HepG2 (cell line): ENCODE data around the gene CCDC38. TPM values are rescaled to one million over a fixed set of nuclear protein-coding genes. Genes with fewer than 3 reads are reported as not detected.

Source experiments
- GABPA ChIP-seq, 2 experiments: IDR thresholded peaks; 2 replicates each; pipeline ENCODE4 v1.6.1; 2011 to 2016; ENCODE audit warnings: low read depth in 2 of 2, low read length in 1 of 2, missing biosample characterization in 1 of 2, missing genetic modification characterization in 1 of 2
- GABPB1 ChIP-seq: IDR thresholded peaks from 2 replicates; pipeline ENCODE4 v1.6.1; 2016; ENCODE audit warnings: mild to moderate bottlenecking, missing genetic modification reagents, moderate library complexity, missing compliant biosample characterization
- GZF1 ChIP-seq: sonication (generic); formaldehyde crosslinking; IDR thresholded peaks from 2 replicates; pipeline ENCODE4 v1.5.1; 2020; ENCODE audit warnings: mild to moderate bottlenecking, missing genetic modification reagents
- KAT8 ChIP-seq: IDR thresholded peaks from 2 replicates; pipeline ENCODE4 v1.6.1; 2016; ENCODE audit warnings: missing genetic modification reagents, missing compliant biosample characterization
- NAIF1 ChIP-seq: sonication (generic); formaldehyde crosslinking; IDR thresholded peaks from 2 replicates; pipeline ENCODE4 v1.5.0; 2020; ENCODE audit warnings: mild to moderate bottlenecking, missing genetic modification reagents, borderline replicate concordance
- SOX13 ChIP-seq, 3 experiments: fragments of 450-650 bp in 1 of 3; sonication (generic) in 1 of 3; formaldehyde crosslinking in 1 of 3; IDR thresholded peaks in 2 of 3; conservative IDR thresholded peaks in 1 of 3; 2 replicates each; pipeline versions ENCODE4 v1.5.0 to v1.6.1; 2016 to 2020; ENCODE audit warnings: antibody characterized with exemption in 1 of 3, mild to moderate bottlenecking in 1 of 3, missing compliant biosample characterization in 1 of 3, missing genetic modification reagents in 1 of 3, moderate library complexity in 1 of 3
- SOX5 ChIP-seq: IDR thresholded peaks from 2 replicates; pipeline ENCODE4 v1.6.1; 2016; ENCODE audit warnings: borderline replicate concordance
- SUZ12 ChIP-seq: fragments of 150-350 bp; IDR thresholded peaks from 2 replicates; pipeline ENCODE4 v1.6.1; 2014; ENCODE audit warnings: low read depth, low read length
- XBP1 ChIP-seq: sonication (generic); formaldehyde crosslinking; IDR thresholded peaks from 2 replicates; pipeline ENCODE4 v1.5.0; 2020; ENCODE audit warnings: missing genetic modification reagents
- ZBTB42 ChIP-seq: sonication (generic); formaldehyde crosslinking; IDR thresholded peaks from 2 replicates; pipeline ENCODE4 v1.5.0; 2020; ENCODE audit warnings: mild to moderate bottlenecking, missing genetic modification reagents
- ZNF180 ChIP-seq: sonication (generic); formaldehyde crosslinking; IDR thresholded peaks from 2 replicates; pipeline ENCODE4 v1.4.0; 2020; ENCODE audit warnings: low read depth, missing genetic modification reagents, borderline replicate concordance
- ZNF891 ChIP-seq: sonication (generic); formaldehyde crosslinking; IDR thresholded peaks from 2 replicates; pipeline ENCODE4 v1.5.0; 2020; ENCODE audit warnings: mild to moderate bottlenecking, missing genetic modification reagents
- polyA plus RNA-seq, 8 experiments: library from polyadenylated mRNA; depleted of rRNA in 3 of 8; stranded (reverse) in 7 of 8; unstranded in 1 of 8; fragments of >200 nt; fragmentation: Illumina TruSeq in 4 of 8; extraction: Trizol in 4 of 8; gene quantifications; 2 replicates each; pipeline versions ENCODE4 v1.2.1 to v1.2.3, GENCODE V29; 2011 to 2016; ENCODE audit warnings: low read depth in 4 of 8, missing spikeins in 1 of 8, mixed read lengths in 1 of 8; ENCODE audit not compliant: insufficient read depth in 1 of 8
- total RNA-seq, 5 experiments: library from RNA; depleted of rRNA; stranded (reverse); fragments of >200 nt; fragmentation: Illumina TruSeq; extraction: Trizol; gene quantifications; 2 replicates each; pipeline ENCODE4 v1.2.3, GENCODE V29; 2016; ENCODE audit warnings: low read depth in 1 of 5
- TF ChIP-seq, protein P1 (sequence below): sonication (generic); formaldehyde crosslinking; conservative IDR thresholded peaks from 2 replicates; pipeline ENCODE4 v1.8.1; 2023; ENCODE audit warnings: missing genetic modification reagents
- TF ChIP-seq, protein P2 (sequence below): sonication (generic); formaldehyde crosslinking; IDR thresholded peaks from 2 replicates; pipeline ENCODE4 v1.4.0; 2020; ENCODE audit warnings: mild to moderate bottlenecking, missing genetic modification reagents
- TF ChIP-seq, protein P3 (sequence below): sonication (generic); formaldehyde crosslinking; IDR thresholded peaks from 2 replicates; pipeline ENCODE4 v1.8.0; 2022; ENCODE audit warnings: missing genetic modification reagents, mild to moderate bottlenecking, moderate library complexity, borderline replicate concordance
- TF ChIP-seq, protein P4 (sequence below): sonication (generic); formaldehyde crosslinking; IDR thresholded peaks from 2 replicates; pipeline ENCODE4 v1.5.1; 2020; ENCODE audit warnings: missing genetic modification reagents, mild to moderate bottlenecking, borderline replicate concordance
- TF ChIP-seq, protein P5 (sequence below): IDR thresholded peaks from 2 replicates; pipeline ENCODE4 v1.6.1; 2016; ENCODE audit warnings: low read depth
- TF ChIP-seq, protein P6 (sequence below): IDR thresholded peaks from 2 replicates; pipeline ENCODE4 v1.6.1; 2018; ENCODE audit warnings: missing genetic modification reagents
- TF ChIP-seq, protein P7 (sequence below): sonication (generic); formaldehyde crosslinking; IDR thresholded peaks from 2 replicates; pipeline ENCODE4 v1.5.0; 2020; ENCODE audit warnings: missing genetic modification reagents, mild to moderate bottlenecking, borderline replicate concordance

The CCDC38 gene
- total and polyA plus RNA-seq, 2 of the 13 experiments (the other 11 are each of a cell fraction or from before 2014, with no cell fraction given) = 0.24 to 0.32 TPM

DNA sequence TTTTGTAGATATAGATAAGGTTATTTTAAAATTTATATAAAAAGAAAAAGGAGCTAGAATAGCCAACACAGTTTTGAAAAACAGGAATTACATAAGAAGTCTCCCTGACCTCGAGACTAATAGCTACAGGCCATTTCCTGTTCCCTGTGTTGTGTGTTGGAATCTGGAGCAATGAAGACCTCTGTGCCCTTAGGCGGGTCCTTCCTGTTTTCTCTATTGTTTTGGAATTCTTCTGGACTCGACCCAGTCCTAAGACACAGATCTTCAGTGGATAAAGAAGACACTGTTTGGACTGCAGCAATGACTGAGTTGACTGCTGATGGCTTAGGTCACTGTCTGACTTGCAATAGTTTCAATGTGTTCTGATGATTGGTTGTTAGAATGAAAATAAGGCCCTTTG lies 57.4 kb downstream of the CCDC38 start (continued):
- TF ChIP-seq, protein P1, sequence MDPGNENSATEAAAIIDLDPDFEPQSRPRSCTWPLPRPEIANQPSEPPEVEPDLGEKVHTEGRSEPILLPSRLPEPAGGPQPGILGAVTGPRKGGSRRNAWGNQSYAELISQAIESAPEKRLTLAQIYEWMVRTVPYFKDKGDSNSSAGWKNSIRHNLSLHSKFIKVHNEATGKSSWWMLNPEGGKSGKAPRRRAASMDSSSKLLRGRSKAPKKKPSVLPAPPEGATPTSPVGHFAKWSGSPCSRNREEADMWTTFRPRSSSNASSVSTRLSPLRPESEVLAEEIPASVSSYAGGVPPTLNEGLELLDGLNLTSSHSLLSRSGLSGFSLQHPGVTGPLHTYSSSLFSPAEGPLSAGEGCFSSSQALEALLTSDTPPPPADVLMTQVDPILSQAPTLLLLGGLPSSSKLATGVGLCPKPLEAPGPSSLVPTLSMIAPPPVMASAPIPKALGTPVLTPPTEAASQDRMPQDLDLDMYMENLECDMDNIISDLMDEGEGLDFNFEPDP (CRISPR knock-in tag) = no peak
- TF ChIP-seq, protein P2, sequence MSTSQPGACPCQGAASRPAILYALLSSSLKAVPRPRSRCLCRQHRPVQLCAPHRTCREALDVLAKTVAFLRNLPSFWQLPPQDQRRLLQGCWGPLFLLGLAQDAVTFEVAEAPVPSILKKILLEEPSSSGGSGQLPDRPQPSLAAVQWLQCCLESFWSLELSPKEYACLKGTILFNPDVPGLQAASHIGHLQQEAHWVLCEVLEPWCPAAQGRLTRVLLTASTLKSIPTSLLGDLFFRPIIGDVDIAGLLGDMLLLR (CRISPR knock-in tag) = no peak
- TF ChIP-seq XBP1 (CRISPR knock-in tag) = no peak
- TF ChIP-seq, protein P3, sequence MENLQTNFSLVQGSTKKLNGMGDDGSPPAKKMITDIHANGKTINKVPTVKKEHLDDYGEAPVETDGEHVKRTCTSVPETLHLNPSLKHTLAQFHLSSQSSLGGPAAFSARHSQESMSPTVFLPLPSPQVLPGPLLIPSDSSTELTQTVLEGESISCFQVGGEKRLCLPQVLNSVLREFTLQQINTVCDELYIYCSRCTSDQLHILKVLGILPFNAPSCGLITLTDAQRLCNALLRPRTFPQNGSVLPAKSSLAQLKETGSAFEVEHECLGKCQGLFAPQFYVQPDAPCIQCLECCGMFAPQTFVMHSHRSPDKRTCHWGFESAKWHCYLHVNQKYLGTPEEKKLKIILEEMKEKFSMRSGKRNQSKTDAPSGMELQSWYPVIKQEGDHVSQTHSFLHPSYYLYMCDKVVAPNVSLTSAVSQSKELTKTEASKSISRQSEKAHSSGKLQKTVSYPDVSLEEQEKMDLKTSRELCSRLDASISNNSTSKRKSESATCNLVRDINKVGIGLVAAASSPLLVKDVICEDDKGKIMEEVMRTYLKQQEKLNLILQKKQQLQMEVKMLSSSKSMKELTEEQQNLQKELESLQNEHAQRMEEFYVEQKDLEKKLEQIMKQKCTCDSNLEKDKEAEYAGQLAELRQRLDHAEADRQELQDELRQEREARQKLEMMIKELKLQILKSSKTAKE (CRISPR knock-in tag) = no peak
- TF ChIP-seq KAT8 (CRISPR knock-in tag) = no peak
- TF ChIP-seq, protein P4, sequence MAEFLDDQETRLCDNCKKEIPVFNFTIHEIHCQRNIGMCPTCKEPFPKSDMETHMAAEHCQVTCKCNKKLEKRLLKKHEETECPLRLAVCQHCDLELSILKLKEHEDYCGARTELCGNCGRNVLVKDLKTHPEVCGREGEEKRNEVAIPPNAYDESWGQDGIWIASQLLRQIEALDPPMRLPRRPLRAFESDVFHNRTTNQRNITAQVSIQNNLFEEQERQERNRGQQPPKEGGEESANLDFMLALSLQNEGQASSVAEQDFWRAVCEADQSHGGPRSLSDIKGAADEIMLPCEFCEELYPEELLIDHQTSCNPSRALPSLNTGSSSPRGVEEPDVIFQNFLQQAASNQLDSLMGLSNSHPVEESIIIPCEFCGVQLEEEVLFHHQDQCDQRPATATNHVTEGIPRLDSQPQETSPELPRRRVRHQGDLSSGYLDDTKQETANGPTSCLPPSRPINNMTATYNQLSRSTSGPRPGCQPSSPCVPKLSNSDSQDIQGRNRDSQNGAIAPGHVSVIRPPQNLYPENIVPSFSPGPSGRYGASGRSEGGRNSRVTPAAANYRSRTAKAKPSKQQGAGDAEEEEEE (CRISPR knock-in tag) = no peak
- no peak for TF ChIP-seq GABPB1 (CRISPR knock-in tag)
- no peak for TF ChIP-seq ZNF180 (CRISPR knock-in tag)
- TF ChIP-seq, protein P5, sequence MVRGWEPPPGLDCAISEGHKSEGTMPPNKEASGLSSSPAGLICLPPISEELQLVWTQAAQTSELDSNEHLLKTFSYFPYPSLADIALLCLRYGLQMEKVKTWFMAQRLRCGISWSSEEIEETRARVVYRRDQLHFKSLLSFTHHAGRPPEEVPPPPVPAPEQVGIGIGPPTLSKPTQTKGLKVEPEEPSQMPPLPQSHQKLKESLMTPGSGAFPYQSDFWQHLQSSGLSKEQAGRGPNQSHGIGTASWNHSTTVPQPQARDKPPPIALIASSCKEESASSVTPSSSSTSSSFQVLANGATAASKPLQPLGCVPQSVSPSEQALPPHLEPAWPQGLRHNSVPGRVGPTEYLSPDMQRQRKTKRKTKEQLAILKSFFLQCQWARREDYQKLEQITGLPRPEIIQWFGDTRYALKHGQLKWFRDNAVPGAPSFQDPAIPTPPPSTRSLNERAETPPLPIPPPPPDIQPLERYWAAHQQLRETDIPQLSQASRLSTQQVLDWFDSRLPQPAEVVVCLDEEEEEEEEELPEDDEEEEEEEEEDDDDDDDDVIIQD (CRISPR knock-in tag) = peak; percentile 39; the same call in 1 of the 2 replicates
- no peak for TF ChIP-seq ZBTB42 (CRISPR knock-in tag)
- peak; percentile 66; the same call in 1 of the 2 replicates for TF ChIP-seq SOX5
- TF ChIP-seq SOX13 (IDR thresholded peaks at IDR 0.05) = no peak
- TF ChIP-seq SOX13 (CRISPR knock-in tag; conservative IDR thresholded peaks at IDR 0.05 in 1 of 2, IDR thresholded peaks at IDR 0.05 in 1 of 2) = 0 out of 4 replicates have a peak, but pooled peaks of 1 of the 2 experiments have one; percentile 48
- TF ChIP-seq ZNF891 = no peak
- no peak for TF ChIP-seq GABPA (IDR thresholded peaks at IDR 0.05; ENCODE audit: low read depth, low read length)
- peak; percentile 47; the same call in 1 of the 2 replicates for TF ChIP-seq GABPA (CRISPR knock-in tag; IDR thresholded peaks at IDR 0.05; ENCODE audit: low read depth)
- TF ChIP-seq SUZ12 = no peak
- no peak for TF ChIP-seq GZF1 (CRISPR knock-in tag)
- TF ChIP-seq NAIF1 = no peak
- TF ChIP-seq, protein P6, sequence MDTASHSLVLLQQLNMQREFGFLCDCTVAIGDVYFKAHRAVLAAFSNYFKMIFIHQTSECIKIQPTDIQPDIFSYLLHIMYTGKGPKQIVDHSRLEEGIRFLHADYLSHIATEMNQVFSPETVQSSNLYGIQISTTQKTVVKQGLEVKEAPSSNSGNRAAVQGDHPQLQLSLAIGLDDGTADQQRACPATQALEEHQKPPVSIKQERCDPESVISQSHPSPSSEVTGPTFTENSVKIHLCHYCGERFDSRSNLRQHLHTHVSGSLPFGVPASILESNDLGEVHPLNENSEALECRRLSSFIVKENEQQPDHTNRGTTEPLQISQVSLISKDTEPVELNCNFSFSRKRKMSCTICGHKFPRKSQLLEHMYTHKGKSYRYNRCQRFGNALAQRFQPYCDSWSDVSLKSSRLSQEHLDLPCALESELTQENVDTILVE (CRISPR knock-in tag) = no peak
- TF ChIP-seq, protein P7, sequence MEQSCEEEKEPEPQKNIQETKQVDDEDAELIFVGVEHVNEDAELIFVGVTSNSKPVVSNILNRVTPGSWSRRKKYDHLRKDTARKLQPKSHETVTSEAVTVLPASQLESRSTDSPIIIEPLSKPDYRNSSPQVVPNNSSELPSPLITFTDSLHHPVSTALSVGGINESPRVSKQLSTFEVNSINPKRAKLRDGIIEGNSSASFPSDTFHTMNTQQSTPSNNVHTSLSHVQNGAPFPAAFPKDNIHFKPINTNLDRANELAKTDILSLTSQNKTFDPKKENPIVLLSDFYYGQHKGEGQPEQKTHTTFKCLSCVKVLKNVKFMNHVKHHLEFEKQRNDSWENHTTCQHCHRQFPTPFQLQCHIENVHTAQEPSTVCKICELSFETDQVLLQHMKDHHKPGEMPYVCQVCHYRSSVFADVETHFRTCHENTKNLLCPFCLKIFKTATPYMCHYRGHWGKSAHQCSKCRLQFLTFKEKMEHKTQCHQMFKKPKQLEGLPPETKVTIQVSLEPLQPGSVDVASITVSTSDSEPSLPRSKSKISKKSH = no peak
